CD4-positive, alpha-beta T cell treated with Interleukin-4 for 4 hours (primary cell): ENCODE measurements around the gene PRM1.

Source experiments
- DNase-seq: peaks from one replicate; pipeline ENCODE4 v3.0.0-alpha.2; 2020

PRM1 gene

GRCh38 chr16:11271610-11272009, 9.5 kb downstream of the PRM1 start:
- DNase-seq = no peak

GRCh38 chr16:11270602-11271162, 10.4 kb downstream of the PRM1 start:
- DNase-seq = no peak

GRCh38 chr16:11268921-11269375, 12.2 kb downstream of the PRM1 start, which contains the start of gene TNP2:
Gene TNP2 (minus strand): TSS chr16:11269325. CDS start chr16:11269262, 63 bp downstream.
- no peak for DNase-seq

GRCh38 chr16:11265124-11265523, 16.0 kb downstream of the PRM1 start:
- DNase-seq = no peak

GRCh38 chr16:11264155-11264832, 16.8 kb downstream of the PRM1 start:
- DNase-seq = no peak

GRCh38 chr16:11263737-11264136, 17.4 kb downstream of the PRM1 start:
- DNase-seq = peak; percentile 58

GRCh38 chr16:11262915-11263314, 18.2 kb downstream of the PRM1 start:
- no peak for DNase-seq

GRCh38 chr16:11260596-11260966, 20.5 kb downstream of the PRM1 start:
- no peak for DNase-seq

- no peak for DNase-seq
Observed at GRCh38 chr16:11259655-11260595, 21.2 kb downstream of the PRM1 start.

- peak; percentile 65 for DNase-seq
Observed at GRCh38 chr16:11258553-11259492, 22.3 kb downstream of the PRM1 start.

- DNase-seq = peak; percentile 72
Observed at GRCh38 chr16:11257131-11257938, 23.8 kb downstream of the PRM1 start.

GRCh38 chr16:11256661-11257130, 24.4 kb downstream of the PRM1 start:
- DNase-seq = peak; percentile 74

GRCh38 chr16:11255737-11256660, 25.1 kb downstream of the PRM1 start, which contains the start of gene SOCS1:
Gene SOCS1 (minus strand): TSS chr16:11256204. CDS start chr16:11255478, 726 bp downstream.
- DNase-seq = peak; percentile 87

- peak; percentile 60 for DNase-seq
Observed at GRCh38 chr16:11254913-11255736, 26.0 kb downstream of the PRM1 start.

- DNase-seq = no peak
Observed at GRCh38 chr16:11253995-11254912, 26.9 kb downstream of the PRM1 start.

- peak; percentile 66 for DNase-seq
Observed at GRCh38 chr16:11253009-11253994, 27.8 kb downstream of the PRM1 start.

GRCh38 chr16:11252482-11252931, 28.6 kb downstream of the PRM1 start:
- no peak for DNase-seq
